Fibroblast of mammary gland (primary cell): ENCODE results near the gene SPTSSA.

ENCODE experiments used
- DNase-seq: peaks from one replicate; pipeline ENCODE4 v3.0.0-alpha.2; 2010; ENCODE audit warnings: low read depth
- H3K4me3 ChIP-seq: 2 replicates; pipeline ENCODE4 v1.5.1; 2011; ENCODE audit warnings: low read depth, mild to moderate bottlenecking, low read length, moderate library complexity; ENCODE audit not compliant: control insufficient read depth
- CTCF ChIP-seq: conservative IDR thresholded peaks from 2 replicates; pipeline ENCODE4 v1.5.1; 2011; ENCODE audit warnings: low read depth, low read length, inconsistent platforms; ENCODE audit not compliant: control insufficient read depth, insufficient read depth

SPTSSA gene

GRCh38 chr14:34460841-34461240 is 1.2 kb downstream of the SPTSSA start:
- peak overlapping the region; percentile 85 for H3K4me3 ChIP-seq
- TF ChIP-seq CTCF = no peak
- peak; percentile 28 for DNase-seq

GRCh38 chr14:34460295-34460694 is 1.7 kb downstream of the SPTSSA start:
- no peak for DNase-seq
- no peak for TF ChIP-seq CTCF
- peak overlapping the region; percentile 85 for H3K4me3 ChIP-seq

- no peak for TF ChIP-seq CTCF
- no peak overlapping the region for H3K4me3 ChIP-seq
- DNase-seq = no peak
These were observed 4.9 kb downstream of the SPTSSA start for GRCh38 chr14:34457186-34457585.

- no peak for TF ChIP-seq CTCF
- no peak for DNase-seq
- H3K4me3 ChIP-seq = no peak overlapping the region
These were observed 8.8 kb downstream of the SPTSSA start for GRCh38 chr14:34453226-34453625.

- H3K4me3 ChIP-seq = no peak overlapping the region
- TF ChIP-seq CTCF = no peak
- DNase-seq = no peak
These were observed 9.7 kb downstream of the SPTSSA start for GRCh38 chr14:34452258-34452822.

- DNase-seq = no peak
- no peak overlapping the region for H3K4me3 ChIP-seq
- TF ChIP-seq CTCF = no peak
These were observed 11.1 kb downstream of the SPTSSA start for GRCh38 chr14:34450958-34451357.

- DNase-seq = no peak
- TF ChIP-seq CTCF = no peak
- H3K4me3 ChIP-seq = no peak overlapping the region
These were observed 11.5 kb downstream of the SPTSSA start for GRCh38 chr14:34450542-34450915.
